Activated CD4-positive, alpha-beta T cell treated with anti-CD3 and anti-CD28 coated beads, Interleukin-2, amount 50 U/mL, for 24 hours (primary cell): ENCODE measurements around the gene DUOX1.
A peak's percentile ranks its signal among the peaks of the same experiment; 100 is the strongest.

Experiments used
- DNase-seq, 2 donors: peaks; one replicate each; pipeline ENCODE4 v3.0.0-alpha.2; 2020; ENCODE audit warnings: low read depth in 1 of 2, low spot score in 1 of 2

Gene DUOX1

GRCh38 chr15:45139770-45140169, 10.0 kb downstream of the DUOX1 start:
- no peak for DNase-seq

GRCh38 chr15:45140557-45141250, 10.9 kb downstream of the DUOX1 start:
- DNase-seq: no peak

GRCh38 chr15:45141386-45141785, 11.6 kb downstream of the DUOX1 start:
- no peak for DNase-seq

- DNase-seq: no peak
These were observed 13.3 kb downstream of the DUOX1 start for GRCh38 chr15:45143056-45143455.

- no peak for DNase-seq
These were observed 14.2 kb downstream of the DUOX1 start for GRCh38 chr15:45143946-45144345.

GRCh38 chr15:45144775-45145174, 15.0 kb downstream of the DUOX1 start:
- DNase-seq: no peak

- no peak for DNase-seq
These were observed 16.6 kb downstream of the DUOX1 start for GRCh38 chr15:45146405-45146804.

GRCh38 chr15:45147606-45148005, 17.8 kb downstream of the DUOX1 start:
- DNase-seq: no peak

- DNase-seq: no peak
These were observed 18.6 kb downstream of the DUOX1 start for GRCh38 chr15:45148076-45149059.

- no peak for DNase-seq
These were observed 19.3 kb downstream of the DUOX1 start for GRCh38 chr15:45149060-45149459.

- no peak for DNase-seq
These were observed 20.7 kb downstream of the DUOX1 start for GRCh38 chr15:45150481-45150880.

GRCh38 chr15:45150997-45151396, 21.2 kb downstream of the DUOX1 start:
- no peak for DNase-seq

- DNase-seq: no peak
These were observed 22.4 kb downstream of the DUOX1 start for GRCh38 chr15:45151998-45152828.

- no peak for DNase-seq
These were observed 25.9 kb downstream of the DUOX1 start for GRCh38 chr15:45155739-45156138.

- DNase-seq: no peak
These were observed 27.1 kb downstream of the DUOX1 start for GRCh38 chr15:45156744-45157455.

GRCh38 chr15:45157974-45158373, 28.2 kb downstream of the DUOX1 start:
- DNase-seq: no peak

- no peak for DNase-seq
These were observed 31.9 kb downstream of the DUOX1 start for GRCh38 chr15:45161666-45162065.

- peak in 1 of 2 donors; percentile 44 for DNase-seq
These were observed 33.1 kb downstream of the DUOX1 start for GRCh38 chr15:45162771-45163507.

GRCh38 chr15:45163508-45163856, 33.7 kb downstream of the DUOX1 start:
- DNase-seq: no peak

GRCh38 chr15:45164914-45165313, 35.1 kb downstream of the DUOX1 start:
- DNase-seq: no peak
